ENCODE measurements around the gene CYP4X1.
"Not testable (repeated sequence)": the region's sequence is repeated elsewhere in the genome, so short reads cannot be mapped to it uniquely, and the experiment has no call there.

Gene CYP4X1

GRCh38 chr1:47089356-47089755, 65.9 kb downstream of the CYP4X1 start:
- DNase-seq (ENCODE audit: low read depth) = peak; percentile 9

DNA sequence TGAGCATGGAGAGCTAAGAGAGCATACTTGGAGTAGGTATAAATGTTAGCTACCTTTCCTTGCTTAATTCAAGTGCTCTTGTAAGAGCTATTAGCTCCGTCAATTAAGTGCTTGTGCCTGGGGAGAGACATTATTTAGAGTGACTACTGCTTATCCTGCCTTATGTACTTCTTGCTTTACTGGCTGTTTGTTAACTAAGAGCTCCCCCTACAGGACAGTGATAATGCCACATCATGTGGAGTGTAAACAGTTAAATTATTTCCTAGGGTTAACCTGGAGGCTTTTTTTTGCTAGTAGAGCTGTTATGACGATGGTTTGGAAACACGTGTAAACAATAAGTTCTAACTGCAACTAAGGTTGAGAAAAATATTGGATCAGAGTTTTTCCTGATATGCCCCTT, 68.0 kb downstream of the CYP4X1 start:
- not testable (repeated sequence) for DNase-seq (ENCODE audit: low read depth)

Data from activated T-cell treated with anti-CD3 and anti-CD28 coated beads for 24 hours (primary cell).